ENCODE measurements around the gene TMEM87A. TPM values are rescaled to one million over a fixed set of nuclear protein-coding genes. Genes with fewer than 3 reads are reported as not detected.
A peak's percentile ranks its signal among the peaks of the same experiment; 100 is the strongest.

TMEM87A gene
- total RNA-seq, 1 donor = 85.8 TPM

DNA sequence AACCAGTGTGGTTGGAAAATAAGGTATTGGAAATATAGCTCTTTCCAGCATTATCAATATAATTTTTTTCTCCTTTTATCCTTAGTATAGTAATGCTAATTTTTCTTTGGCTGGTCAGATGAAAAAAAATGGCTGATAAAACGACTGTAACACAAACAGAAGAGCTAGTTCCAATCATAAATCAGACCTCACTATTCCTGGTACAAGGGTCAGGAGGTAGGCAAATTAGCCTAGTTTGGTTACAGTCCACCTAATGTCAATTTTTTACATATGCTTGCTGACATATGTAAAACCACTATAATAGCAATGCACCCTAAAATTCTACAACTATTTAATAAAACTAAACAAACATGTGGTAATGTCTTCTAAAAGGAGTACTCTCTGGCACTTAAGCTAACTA is 45.2 kb downstream of the TMEM87A start:
- Histone ChIP-seq H3K4me2 (ENCODE audit: insufficient read depth, low read length) (no peak overlapping the region), H4K20me1 (ENCODE audit: insufficient read depth, low read length) (no peaks in the 10 kb centered on the region), H3K4me1 (ENCODE audit: insufficient read depth, low read length) (no peaks in the 10 kb centered on the region), H3K9me3 (ENCODE audit: low read depth, low read length) (no peaks in the 10 kb centered on the region), H3K4me3 (ENCODE audit: insufficient read depth, low read length) (no peak overlapping the region), H2AFZ (ENCODE audit: low read length) (no peak overlapping the region), H3K27me3 (ENCODE audit: insufficient read depth, low read length) (no peaks in the 10 kb centered on the region), H3K36me3 (ENCODE audit: insufficient read depth, low read length) (peaks cover 65% of the 10 kb centered on the region), H3K79me2 (ENCODE audit: insufficient read depth, low read length) (peaks cover 8% of the 10 kb centered on the region), H3K27ac (ENCODE audit: low read depth, low read length) (no peak overlapping the region)
- no peak for DNase-seq (ENCODE audit: insufficient read length, low spot score, missing footprints)
- TF ChIP-seq, protein P1, sequence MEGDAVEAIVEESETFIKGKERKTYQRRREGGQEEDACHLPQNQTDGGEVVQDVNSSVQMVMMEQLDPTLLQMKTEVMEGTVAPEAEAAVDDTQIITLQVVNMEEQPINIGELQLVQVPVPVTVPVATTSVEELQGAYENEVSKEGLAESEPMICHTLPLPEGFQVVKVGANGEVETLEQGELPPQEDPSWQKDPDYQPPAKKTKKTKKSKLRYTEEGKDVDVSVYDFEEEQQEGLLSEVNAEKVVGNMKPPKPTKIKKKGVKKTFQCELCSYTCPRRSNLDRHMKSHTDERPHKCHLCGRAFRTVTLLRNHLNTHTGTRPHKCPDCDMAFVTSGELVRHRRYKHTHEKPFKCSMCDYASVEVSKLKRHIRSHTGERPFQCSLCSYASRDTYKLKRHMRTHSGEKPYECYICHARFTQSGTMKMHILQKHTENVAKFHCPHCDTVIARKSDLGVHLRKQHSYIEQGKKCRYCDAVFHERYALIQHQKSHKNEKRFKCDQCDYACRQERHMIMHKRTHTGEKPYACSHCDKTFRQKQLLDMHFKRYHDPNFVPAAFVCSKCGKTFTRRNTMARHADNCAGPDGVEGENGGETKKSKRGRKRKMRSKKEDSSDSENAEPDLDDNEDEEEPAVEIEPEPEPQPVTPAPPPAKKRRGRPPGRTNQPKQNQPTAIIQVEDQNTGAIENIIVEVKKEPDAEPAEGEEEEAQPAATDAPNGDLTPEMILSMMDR (IDR thresholded peaks at IDR 0.05; ENCODE audit: extremely low read depth, low read depth, low read length) = no peak

DNA sequence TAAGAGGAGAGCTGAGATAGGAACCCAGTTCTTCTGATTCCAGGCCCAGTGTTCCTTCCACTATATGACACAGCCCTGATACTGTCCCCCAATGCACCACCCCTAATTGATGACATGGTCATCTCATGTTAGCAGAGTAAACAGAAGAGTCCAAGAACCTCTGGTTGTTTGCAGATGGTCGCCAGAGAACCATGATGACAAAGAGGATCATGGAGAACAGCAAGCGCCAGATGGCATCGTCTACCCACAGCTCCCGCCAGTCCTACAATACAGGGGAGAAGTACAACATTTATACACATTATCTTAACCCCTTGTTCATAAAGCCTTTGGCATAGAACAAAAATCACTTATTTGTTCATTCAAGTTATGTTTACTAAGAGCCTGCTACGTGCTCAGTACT is 46.6 kb downstream of the TMEM87A start:
- Histone ChIP-seq H3K36me3 (ENCODE audit: insufficient read depth, low read length) (peaks cover 65% of the 10 kb centered on the region), H3K27ac (ENCODE audit: low read depth, low read length) (no peak overlapping the region), H2AFZ (ENCODE audit: low read length) (no peak overlapping the region), H3K4me2 (ENCODE audit: insufficient read depth, low read length) (no peak overlapping the region), H4K20me1 (ENCODE audit: insufficient read depth, low read length) (no peaks in the 10 kb centered on the region), H3K9me3 (ENCODE audit: low read depth, low read length) (no peaks in the 10 kb centered on the region), H3K4me1 (ENCODE audit: insufficient read depth, low read length) (no peaks in the 10 kb centered on the region), H3K27me3 (ENCODE audit: insufficient read depth, low read length) (no peaks in the 10 kb centered on the region), H3K4me3 (ENCODE audit: insufficient read depth, low read length) (no peak overlapping the region), H3K79me2 (ENCODE audit: insufficient read depth, low read length) (peaks cover 7% of the 10 kb centered on the region)
- no peak for DNase-seq (ENCODE audit: insufficient read length, low spot score, missing footprints)
- TF ChIP-seq, protein P1 (IDR thresholded peaks at IDR 0.05; ENCODE audit: extremely low read depth, low read depth, low read length) = no peak

DNA sequence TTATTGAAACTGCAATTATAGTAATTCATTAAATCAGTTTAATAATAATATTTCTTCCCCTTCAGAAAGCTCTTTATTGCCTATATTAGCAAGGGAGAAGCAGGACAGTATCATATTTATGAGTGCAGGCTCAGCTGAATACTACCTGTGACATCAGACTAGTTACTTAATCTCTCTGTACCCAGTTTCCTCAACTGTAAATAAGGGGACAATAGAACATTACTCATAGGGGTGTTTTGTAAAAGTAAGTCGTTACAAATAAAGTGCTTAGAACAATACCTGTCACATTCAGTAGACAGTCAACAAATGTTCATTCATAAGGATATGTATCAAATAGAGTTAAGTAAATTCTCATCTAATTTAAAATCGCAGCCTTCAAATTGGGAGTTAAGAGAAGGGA is 53.0 kb downstream of the TMEM87A start:
- Histone ChIP-seq H3K79me2 (ENCODE audit: insufficient read depth, low read length) (peaks cover 2% of the 10 kb centered on the region), H3K9me3 (ENCODE audit: low read depth, low read length) (no peaks in the 10 kb centered on the region), H3K36me3 (ENCODE audit: insufficient read depth, low read length) (peaks cover 72% of the 10 kb centered on the region), H4K20me1 (ENCODE audit: insufficient read depth, low read length) (no peaks in the 10 kb centered on the region), H3K4me3 (ENCODE audit: insufficient read depth, low read length) (no peak overlapping the region), H3K4me2 (ENCODE audit: insufficient read depth, low read length) (no peak overlapping the region), H3K4me1 (ENCODE audit: insufficient read depth, low read length) (no peaks in the 10 kb centered on the region), H3K27me3 (ENCODE audit: insufficient read depth, low read length) (no peaks in the 10 kb centered on the region), H2AFZ (ENCODE audit: low read length) (no peak overlapping the region), H3K27ac (ENCODE audit: low read depth, low read length) (no peak overlapping the region)
- TF ChIP-seq, protein P1 (IDR thresholded peaks at IDR 0.05; ENCODE audit: extremely low read depth, low read depth, low read length) = no peak
- peak; percentile 54 for DNase-seq (ENCODE audit: insufficient read length, low spot score, missing footprints)

DNA sequence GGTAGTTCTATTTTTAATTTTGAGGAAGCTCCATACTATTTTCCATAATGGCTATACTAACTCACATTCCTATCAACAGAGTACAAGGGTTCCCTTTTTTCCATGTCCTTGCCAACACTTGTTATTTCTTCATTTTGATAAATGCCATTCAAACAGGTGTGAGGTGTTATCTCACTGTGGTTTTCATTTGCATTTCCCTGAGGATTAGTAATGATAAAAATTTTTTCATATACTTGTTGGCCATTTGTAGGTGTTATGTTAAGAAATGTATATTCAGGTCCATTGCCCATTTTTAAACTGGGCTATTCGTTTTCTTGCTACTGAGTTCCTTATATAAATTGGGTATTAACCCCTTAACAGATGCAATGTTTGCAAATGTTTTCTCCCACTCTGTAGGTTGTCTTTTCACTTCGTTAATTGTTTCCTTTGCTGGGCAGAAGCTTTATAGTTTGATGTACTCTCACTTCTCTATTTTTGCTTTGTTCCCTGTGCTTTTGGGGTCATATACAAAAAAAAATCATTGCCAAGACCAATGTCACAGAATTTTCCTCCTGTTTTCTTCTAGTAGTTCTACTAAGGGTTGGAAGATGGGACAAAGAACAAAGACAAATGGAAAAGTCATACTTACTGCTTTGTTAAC is 54.2 kb downstream of the TMEM87A start:
- Histone ChIP-seq H3K4me2 (ENCODE audit: insufficient read depth, low read length) (no peak overlapping the region), H3K4me3 (ENCODE audit: insufficient read depth, low read length) (no peak overlapping the region), H2AFZ (ENCODE audit: low read length) (no peak overlapping the region), H3K36me3 (ENCODE audit: insufficient read depth, low read length) (peaks cover 72% of the 10 kb centered on the region), H3K9me3 (ENCODE audit: low read depth, low read length) (no peaks in the 10 kb centered on the region), H3K79me2 (ENCODE audit: insufficient read depth, low read length) (peaks cover 5% of the 10 kb centered on the region), H3K4me1 (ENCODE audit: insufficient read depth, low read length) (no peaks in the 10 kb centered on the region), H3K27ac (ENCODE audit: low read depth, low read length) (no peak overlapping the region), H3K27me3 (ENCODE audit: insufficient read depth, low read length) (no peaks in the 10 kb centered on the region), H4K20me1 (ENCODE audit: insufficient read depth, low read length) (no peaks in the 10 kb centered on the region)
- TF ChIP-seq, protein P1 (IDR thresholded peaks at IDR 0.05; ENCODE audit: extremely low read depth, low read depth, low read length) = no peak
- no peak for DNase-seq (ENCODE audit: insufficient read length, low spot score, missing footprints)
